Peyer's patch (tissue), 4 donors: ENCODE measurements around the gene ASB2.

ENCODE experiments used
- POLR2A ChIP-seq, 2 donors: fragments of 450-650 bp; IDR thresholded peaks; one replicate each; pipeline ENCODE4 v1.5.1; 2017; ENCODE audit warnings: antibody characterized with exemption in 2 of 2, mild to moderate bottlenecking in 2 of 2, moderate library complexity in 2 of 2
- TF ChIP-seq, protein P1 (sequence below), 6 experiments: fragments of 450-650 bp in 4 of 6; fragments of 200-600 bp in 2 of 6; sonication (generic) in 1 of 6; IDR thresholded peaks; one replicate each; pipeline ENCODE4 v1.5.1; 2017 to 2019; ENCODE audit warnings: antibody characterized with exemption in 6 of 6, mild to moderate bottlenecking in 3 of 6, moderate library complexity in 1 of 6

DNA sequence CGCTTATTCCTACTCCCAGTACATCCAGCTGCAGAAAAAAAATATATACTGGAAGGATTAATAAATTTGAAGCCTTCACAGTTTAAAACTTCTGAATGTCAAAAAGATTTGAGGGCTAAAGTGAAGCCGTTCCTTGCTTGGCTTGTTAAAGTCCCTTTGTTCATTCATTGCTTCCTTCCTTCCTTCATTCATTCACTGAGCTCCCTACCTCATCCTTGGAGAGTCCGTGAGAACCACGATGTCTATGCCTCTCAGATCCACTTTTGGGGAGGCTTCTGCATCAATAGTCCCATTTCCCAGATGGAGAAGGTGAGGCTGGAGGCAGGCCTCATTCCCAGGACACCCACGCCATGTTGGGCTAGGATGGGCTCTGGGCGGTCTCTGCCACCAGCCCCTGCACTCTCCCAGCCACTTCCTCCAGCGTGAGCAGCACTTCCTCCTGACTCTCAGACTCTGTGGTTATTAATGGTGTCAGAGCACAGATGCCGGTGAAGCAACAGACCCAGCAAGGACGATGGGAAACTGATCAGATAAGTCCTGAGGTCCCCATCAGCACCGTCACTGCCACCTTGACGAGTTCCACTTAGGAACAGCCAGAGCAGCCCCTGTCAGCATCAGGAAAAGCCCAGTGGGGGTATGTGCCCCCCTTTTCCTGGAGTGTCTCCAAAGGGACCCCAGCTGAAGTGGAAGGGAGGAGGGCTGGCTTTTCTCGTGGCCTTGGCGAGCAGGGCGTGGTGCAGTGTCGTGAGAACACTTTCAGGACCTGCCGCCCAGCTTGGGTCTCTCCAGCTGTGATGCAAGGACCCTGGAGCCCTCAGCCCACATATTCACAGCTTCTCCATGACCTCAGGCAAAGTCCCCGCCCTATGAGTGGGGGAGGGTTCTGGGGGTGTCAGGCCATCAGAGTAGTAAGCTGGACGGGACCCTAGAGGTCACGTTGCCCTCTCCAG, 21.2 kb downstream of the ASB2 start:
- TF ChIP-seq POLR2A (IDR thresholded peaks at IDR 0.05), result peak in 1 of 2 donors; percentile 12
- TF ChIP-seq, protein P1, sequence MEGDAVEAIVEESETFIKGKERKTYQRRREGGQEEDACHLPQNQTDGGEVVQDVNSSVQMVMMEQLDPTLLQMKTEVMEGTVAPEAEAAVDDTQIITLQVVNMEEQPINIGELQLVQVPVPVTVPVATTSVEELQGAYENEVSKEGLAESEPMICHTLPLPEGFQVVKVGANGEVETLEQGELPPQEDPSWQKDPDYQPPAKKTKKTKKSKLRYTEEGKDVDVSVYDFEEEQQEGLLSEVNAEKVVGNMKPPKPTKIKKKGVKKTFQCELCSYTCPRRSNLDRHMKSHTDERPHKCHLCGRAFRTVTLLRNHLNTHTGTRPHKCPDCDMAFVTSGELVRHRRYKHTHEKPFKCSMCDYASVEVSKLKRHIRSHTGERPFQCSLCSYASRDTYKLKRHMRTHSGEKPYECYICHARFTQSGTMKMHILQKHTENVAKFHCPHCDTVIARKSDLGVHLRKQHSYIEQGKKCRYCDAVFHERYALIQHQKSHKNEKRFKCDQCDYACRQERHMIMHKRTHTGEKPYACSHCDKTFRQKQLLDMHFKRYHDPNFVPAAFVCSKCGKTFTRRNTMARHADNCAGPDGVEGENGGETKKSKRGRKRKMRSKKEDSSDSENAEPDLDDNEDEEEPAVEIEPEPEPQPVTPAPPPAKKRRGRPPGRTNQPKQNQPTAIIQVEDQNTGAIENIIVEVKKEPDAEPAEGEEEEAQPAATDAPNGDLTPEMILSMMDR (IDR thresholded peaks at IDR 0.05), result no peak
